ENCODE measurements around the gene BCAT1.

DNA sequence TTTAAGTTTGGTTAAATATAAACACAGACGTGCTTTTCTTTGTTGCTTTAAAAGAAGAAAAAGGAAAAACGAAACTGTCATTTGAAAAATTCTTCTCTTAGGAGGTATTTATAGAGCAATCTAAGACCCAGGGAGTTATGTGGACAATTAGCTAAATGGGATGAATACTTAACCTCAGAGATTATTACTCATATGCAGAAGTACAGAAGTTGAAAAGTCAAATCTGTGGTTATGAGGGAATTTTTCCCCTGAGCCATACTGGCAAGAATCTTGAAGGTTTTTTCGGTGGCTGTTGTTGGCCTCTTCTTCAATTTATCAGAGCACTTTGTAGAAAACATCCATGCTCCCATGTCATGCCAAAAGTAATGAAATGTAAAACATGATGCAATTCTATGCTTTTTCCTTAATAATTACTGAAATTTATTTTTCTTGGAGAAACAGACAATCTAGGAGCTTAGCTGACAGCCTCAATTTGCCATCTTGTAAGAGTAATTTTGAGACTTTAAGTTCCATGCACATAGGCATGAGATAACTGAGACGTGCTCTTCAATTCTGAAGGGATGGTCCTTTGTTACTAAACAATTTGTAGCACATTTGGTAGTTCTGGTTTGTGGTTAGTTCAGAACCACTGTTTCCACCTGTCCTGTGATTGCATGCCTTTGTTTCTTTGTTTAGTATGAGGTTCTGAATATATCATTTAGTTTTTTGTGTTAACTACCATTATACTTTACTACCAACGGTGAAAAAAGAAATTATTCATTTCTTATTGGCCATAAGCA lies 126.6 kb downstream of the BCAT1 start:
- TF ChIP-seq, protein P1, sequence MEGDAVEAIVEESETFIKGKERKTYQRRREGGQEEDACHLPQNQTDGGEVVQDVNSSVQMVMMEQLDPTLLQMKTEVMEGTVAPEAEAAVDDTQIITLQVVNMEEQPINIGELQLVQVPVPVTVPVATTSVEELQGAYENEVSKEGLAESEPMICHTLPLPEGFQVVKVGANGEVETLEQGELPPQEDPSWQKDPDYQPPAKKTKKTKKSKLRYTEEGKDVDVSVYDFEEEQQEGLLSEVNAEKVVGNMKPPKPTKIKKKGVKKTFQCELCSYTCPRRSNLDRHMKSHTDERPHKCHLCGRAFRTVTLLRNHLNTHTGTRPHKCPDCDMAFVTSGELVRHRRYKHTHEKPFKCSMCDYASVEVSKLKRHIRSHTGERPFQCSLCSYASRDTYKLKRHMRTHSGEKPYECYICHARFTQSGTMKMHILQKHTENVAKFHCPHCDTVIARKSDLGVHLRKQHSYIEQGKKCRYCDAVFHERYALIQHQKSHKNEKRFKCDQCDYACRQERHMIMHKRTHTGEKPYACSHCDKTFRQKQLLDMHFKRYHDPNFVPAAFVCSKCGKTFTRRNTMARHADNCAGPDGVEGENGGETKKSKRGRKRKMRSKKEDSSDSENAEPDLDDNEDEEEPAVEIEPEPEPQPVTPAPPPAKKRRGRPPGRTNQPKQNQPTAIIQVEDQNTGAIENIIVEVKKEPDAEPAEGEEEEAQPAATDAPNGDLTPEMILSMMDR (IDR thresholded peaks at IDR 0.05) = no peak
- TF ChIP-seq POLR2AphosphoS5 (IDR thresholded peaks at IDR 0.05) = no peak
- TF ChIP-seq EP300 (IDR thresholded peaks at IDR 0.05) = no peak
- no peak for TF ChIP-seq POLR2A (IDR thresholded peaks at IDR 0.05)
